SK-N-SH (cell line): Measurements from ENCODE around the gene PARP9. TPM values are rescaled to one million over a fixed set of nuclear protein-coding genes. Genes with fewer than 3 reads are reported as not detected.

Experiments
- CTCF ChIA-PET: fragments of 300-600, 350-600 bp; formaldehyde crosslinking; extraction: SDS; loops from one replicate; lab custom pipeline; 2021; lab: Yijun Ruan, JAX
- POLR2A ChIA-PET: fragments of 350-600 bp; sonication (Branson Sonifier 250); formaldehyde crosslinking; extraction: SDS; loops from one replicate; lab custom pipeline; 2020; ENCODE audit warnings: antibody characterized with exemption, inconsistent platforms; lab: Yijun Ruan, JAX
- DNase-seq: peaks from one replicate; pipeline ENCODE4 v3.0.0; 2012
- H2AFZ ChIP-seq: fragments of 200-600 bp; sonication (generic); 2 replicates; pipeline ENCODE4 v1.8.1; 2016; ENCODE audit warnings: antibody characterized with exemption, mild to moderate bottlenecking, low read depth
- H3F3A ChIP-seq: fragments of 200-600 bp; sonication (generic); replicated peaks from 2 replicates; pipeline ENCODE3; 2016; ENCODE audit warnings: antibody characterized with exemption, mild to moderate bottlenecking; ENCODE audit not compliant: insufficient read depth
- H3K27ac ChIP-seq, 2 experiments: fragments of 200-500 bp in 1 of 2; fragments of 200-600 bp in 1 of 2; sonication (Bioruptor generic) in 1 of 2; sonication (generic), shearing (Covaris generic) in 1 of 2; 2 replicates each; pipeline versions ENCODE4 v1.5.1 to v1.6.1; 2014 to 2016; ENCODE audit warnings: low read depth in 2 of 2, inconsistent platforms in 1 of 2, low read length in 1 of 2, mild to moderate bottlenecking in 1 of 2, mixed read lengths in 1 of 2
- H3K27me3 ChIP-seq: fragments of 200-600 bp; sonication (generic), shearing (Covaris generic); 2 replicates; pipeline ENCODE4 v1.6.1; 2016; ENCODE audit warnings: mixed run types; ENCODE audit not compliant: insufficient read depth
- H3K36me3 ChIP-seq, 2 experiments: fragments of 200-500 bp in 1 of 2; fragments of 200-600 bp in 1 of 2; sonication (Bioruptor generic) in 1 of 2; sonication (generic) in 1 of 2; replicated peaks in 1 of 2; 2 replicates each; pipeline versions ENCODE3 to v1.5.1; 2014 to 2016; ENCODE audit warnings: low read length in 1 of 2, mild to moderate bottlenecking in 1 of 2; ENCODE audit not compliant: insufficient read depth in 2 of 2, control insufficient read depth in 1 of 2
- H3K4me1 ChIP-seq, 2 experiments: fragments of 200-500 bp in 1 of 2; fragments of 200-600 bp in 1 of 2; sonication (Bioruptor generic) in 1 of 2; sonication (generic), shearing (Covaris generic) in 1 of 2; 2 replicates each; pipeline versions ENCODE4 v1.5.1 to v1.6.1; 2014 to 2016; ENCODE audit warnings: low read depth in 1 of 2, low read length in 1 of 2, mixed run types in 1 of 2; ENCODE audit not compliant: insufficient read depth in 2 of 2, control insufficient read depth in 1 of 2
- H3K4me2 ChIP-seq: fragments of 200-600 bp; sonication (generic), shearing (Covaris generic); 2 replicates; pipeline ENCODE4 v1.6.1; 2017; ENCODE audit warnings: mixed run types
- H3K4me3 ChIP-seq, 2 experiments: fragments of 200-500 bp in 1 of 2; fragments of 200-600 bp in 1 of 2; sonication (Bioruptor generic) in 1 of 2; sonication (generic), shearing (Covaris generic) in 1 of 2; 2 replicates each; pipeline versions ENCODE4 v1.5.1 to v1.8.1; 2014 to 2016; ENCODE audit warnings: low read depth in 2 of 2, inconsistent platforms in 1 of 2, low read length in 1 of 2, mild to moderate bottlenecking in 1 of 2, mixed read lengths in 1 of 2, moderate library complexity in 1 of 2
- H3K79me2 ChIP-seq: fragments of 200-600 bp; sonication (generic); 2 replicates; pipeline ENCODE4 v1.8.1; 2017; ENCODE audit warnings: mild to moderate bottlenecking; ENCODE audit not compliant: insufficient read depth
- H3K9ac ChIP-seq: fragments of 200-600 bp; sonication (generic); 2 replicates; pipeline ENCODE4 v1.6.1; 2017; ENCODE audit warnings: mixed run types
- H3K9me2 ChIP-seq: fragments of 200-600 bp; sonication (generic); 2 replicates; pipeline ENCODE4 v1.6.1; 2017; ENCODE audit warnings: mixed run types
- H3K9me3 ChIP-seq: fragments of 200-600 bp; sonication (generic); 2 replicates; pipeline ENCODE4 v1.6.1; 2017; ENCODE audit warnings: mixed run types, mild to moderate bottlenecking, moderate library complexity
- H4K20me1 ChIP-seq: fragments of 200-600 bp; sonication (generic); 2 replicates; pipeline ENCODE4 v1.6.1; 2017; ENCODE audit warnings: mild to moderate bottlenecking, mixed run types; ENCODE audit not compliant: insufficient read depth
- ELF1 ChIP-seq: IDR thresholded peaks from 2 replicates; pipeline ENCODE4 v1.4.0; 2012
- FOSL2 ChIP-seq: IDR thresholded peaks from 2 replicates; pipeline ENCODE4 v1.4.0; 2012; ENCODE audit warnings: low read depth, mild to moderate bottlenecking, moderate library complexity, borderline replicate concordance
- FOXJ3 ChIP-seq: sonication (generic); formaldehyde crosslinking; IDR thresholded peaks from 2 replicates; pipeline ENCODE4 v1.5.1; 2020; ENCODE audit warnings: mild to moderate bottlenecking, missing genetic modification reagents
- JUND ChIP-seq: IDR thresholded peaks from 2 replicates; pipeline ENCODE4 v1.4.0; 2012
- MXI1 ChIP-seq: IDR thresholded peaks from 2 replicates; pipeline ENCODE4 v1.6.1; 2012; ENCODE audit warnings: mild to moderate bottlenecking, low read depth, low read length, improper control_type of control experiment
- RCOR1 ChIP-seq: fragments of 150-350 bp; IDR thresholded peaks from 2 replicates; pipeline ENCODE4 v1.6.1; 2017; ENCODE audit warnings: antibody characterized with exemption, low read length
- RFX5 ChIP-seq: IDR thresholded peaks from 2 replicates; pipeline ENCODE4 v1.6.1; 2012; ENCODE audit warnings: mild to moderate bottlenecking, improper control_type of control experiment, low read length
- RXRA ChIP-seq: IDR thresholded peaks from 2 replicates; pipeline ENCODE4 v1.4.0; 2012; ENCODE audit warnings: low read depth, mild to moderate bottlenecking, borderline replicate concordance
- SMC3 ChIP-seq: IDR thresholded peaks from 2 replicates; pipeline ENCODE4 v1.6.1; 2012; ENCODE audit warnings: low read depth, low read length, improper control_type of control experiment
- TAF1 ChIP-seq: IDR thresholded peaks from 2 replicates; pipeline ENCODE4 v1.6.1; 2012; ENCODE audit warnings: low read depth, mild to moderate bottlenecking, low read length, moderate library complexity, borderline replicate concordance
- TEAD4 ChIP-seq: IDR thresholded peaks from 2 replicates; pipeline ENCODE4 v1.4.0; 2012; ENCODE audit warnings: mild to moderate bottlenecking, borderline replicate concordance; ENCODE audit not compliant: insufficient read depth
- YY1 ChIP-seq: IDR thresholded peaks from 2 replicates; pipeline ENCODE4 v1.4.0; 2012; ENCODE audit warnings: low read depth, mild to moderate bottlenecking
- WGBS: methylation state at CpG from one replicate; pipeline ENCODE4 v1.1.6; 2017; ENCODE audit warnings: low lambda C conversion rate; 5-methylcytosine and 5-hydroxymethylcytosine counted together
- polyA plus RNA-seq, 3 experiments: library from polyadenylated mRNA; depleted of rRNA; stranded (reverse); fragments of >200 nt; gene quantifications; 2 replicates each; pipeline ENCODE4 v1.2.3, GENCODE V29; 2012
- TF ChIP-seq, protein P1 (sequence below): fragments of 150-350 bp; IDR thresholded peaks from 2 replicates; pipeline ENCODE4 v1.6.1; 2017; ENCODE audit warnings: antibody characterized with exemption, low read length, low read depth, borderline replicate concordance

The PARP9 gene
- polyA plus RNA-seq, 1 of the 3 experiments (the other 2 are of a cell fraction), result 13.5 TPM

DNA sequence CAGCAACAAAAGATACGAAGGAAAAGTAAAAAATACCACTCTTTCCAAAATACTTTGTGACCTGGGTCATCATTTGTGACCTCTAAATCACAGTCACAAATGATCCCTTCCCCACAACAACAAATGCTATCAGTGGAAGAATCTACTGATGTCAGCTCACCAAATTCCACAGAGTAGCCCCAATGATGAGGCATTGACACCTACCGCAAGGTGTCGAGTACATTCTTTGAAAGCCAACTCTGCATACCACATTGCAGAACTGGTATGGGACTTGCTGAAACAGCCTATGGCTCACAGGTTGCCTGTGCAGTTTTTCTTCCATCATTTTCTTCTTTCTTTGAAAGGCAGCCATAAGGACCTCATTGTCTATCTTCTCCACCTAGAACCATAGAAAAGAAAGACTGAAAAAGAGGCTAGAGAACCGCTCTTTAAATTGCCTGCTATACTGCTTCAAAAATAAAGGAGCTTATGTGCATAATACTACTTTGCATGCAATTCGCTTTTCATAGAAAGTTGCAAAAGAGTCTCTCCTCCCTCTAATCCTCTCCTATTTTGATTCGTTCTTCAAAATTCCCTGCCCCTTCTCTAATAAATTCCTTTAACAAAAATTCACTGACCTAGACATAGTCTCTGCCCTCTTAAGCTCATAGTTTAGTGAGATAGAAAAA, 28.0 kb downstream of the PARP9 start:
- H3K9ac ChIP-seq, result no peak overlapping the region
- H3K9me2 ChIP-seq, result no peaks in the 10 kb centered on the region
- no peak overlapping the region for H2AFZ ChIP-seq
- no peak for TF ChIP-seq RXRA
- TF ChIP-seq TAF1, result no peak
- no peak for TF ChIP-seq SMC3
- no peaks in the 10 kb centered on the region for H3K9me3 ChIP-seq
- peaks cover 6% of the 10 kb centered on the region for H3F3A ChIP-seq
- H3K4me1 ChIP-seq, result 0 out of 4 replicates have a peak, but pooled peaks cover 0 to 7% of the 10 kb centered on the region in 2 experiments
- no peaks in the 10 kb centered on the region for H3K79me2 ChIP-seq
- WGBS, result 94% methylated on average over 6 of the region's 6 CpGs
- ChIA-PET CTCF (interaction anchor here (1.2 kb wide), 1 partner anchor 25 kb away, joined by 3 read pairs; no protein-coding TSS in a partner anchor), POLR2A (no interaction called here)
- DNase-seq, result no peak
- H3K4me3 ChIP-seq, result no peak overlapping the region
- no peak overlapping the region for H3K4me2 ChIP-seq
- H3K27ac ChIP-seq, result no peak overlapping the region
- H3K36me3 ChIP-seq, result peaks cover 21 to 43% of the 10 kb centered on the region in 2 experiments
- H4K20me1 ChIP-seq, result no peaks in the 10 kb centered on the region
- no peaks in the 10 kb centered on the region for H3K27me3 ChIP-seq

DNA sequence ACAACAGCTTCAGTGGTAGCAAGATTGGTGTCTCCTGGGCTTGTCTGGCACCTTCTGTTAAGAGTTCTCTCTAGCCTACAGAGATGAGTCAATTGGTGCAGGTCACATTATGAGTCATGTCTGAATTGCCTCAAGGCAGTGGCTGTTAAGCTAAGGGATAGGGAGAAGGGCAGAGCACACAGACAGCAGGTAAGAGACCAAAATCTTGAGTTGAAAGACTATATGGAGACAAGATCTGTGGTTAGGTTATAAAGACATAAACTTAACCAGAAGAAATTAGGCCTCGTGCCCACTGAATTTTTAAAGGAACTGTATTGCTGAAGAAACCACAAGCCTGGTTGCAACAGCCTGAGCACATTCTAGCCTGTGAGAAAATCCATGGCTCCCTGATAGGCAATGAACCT, 30.2 kb downstream of the PARP9 start:
- Histone ChIP-seq H3K36me3 (peaks cover 16 to 37% of the 10 kb centered on the region in 2 experiments), H3K9ac (no peak overlapping the region), H3K27ac (no peak overlapping the region), H3K9me2 (no peaks in the 10 kb centered on the region), H3K4me1 (0 out of 4 replicates have a peak, but pooled peaks cover 0 to 7% of the 10 kb centered on the region in 2 experiments), H2AFZ (no peak overlapping the region), H3K4me2 (no peak overlapping the region), H3K4me3 (no peak overlapping the region), H4K20me1 (no peaks in the 10 kb centered on the region), H3K9me3 (no peaks in the 10 kb centered on the region), H3K79me2 (no peaks in the 10 kb centered on the region), H3K27me3 (no peaks in the 10 kb centered on the region), H3F3A (peaks cover 6% of the 10 kb centered on the region)
- POLR2A ChIA-PET, result no interaction called here
- WGBS, result 14% methylated on average over 1 of the region's 1 CpG
- no peak for DNase-seq
- TF ChIP-seq, protein P1, sequence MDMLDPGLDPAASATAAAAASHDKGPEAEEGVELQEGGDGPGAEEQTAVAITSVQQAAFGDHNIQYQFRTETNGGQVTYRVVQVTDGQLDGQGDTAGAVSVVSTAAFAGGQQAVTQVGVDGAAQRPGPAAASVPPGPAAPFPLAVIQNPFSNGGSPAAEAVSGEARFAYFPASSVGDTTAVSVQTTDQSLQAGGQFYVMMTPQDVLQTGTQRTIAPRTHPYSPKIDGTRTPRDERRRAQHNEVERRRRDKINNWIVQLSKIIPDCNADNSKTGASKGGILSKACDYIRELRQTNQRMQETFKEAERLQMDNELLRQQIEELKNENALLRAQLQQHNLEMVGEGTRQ, result no peak
- TF ChIP-seq FOSL2, result peak; percentile 91
- peak; percentile 77 for TF ChIP-seq JUND
- TF ChIP-seq ELF1, result no peak
- CTCF ChIA-PET, result interaction anchor here (1.0 kb wide), 1 partner anchor 141 kb away, joined by 4 read pairs; no protein-coding TSS in a partner anchor

DNA sequence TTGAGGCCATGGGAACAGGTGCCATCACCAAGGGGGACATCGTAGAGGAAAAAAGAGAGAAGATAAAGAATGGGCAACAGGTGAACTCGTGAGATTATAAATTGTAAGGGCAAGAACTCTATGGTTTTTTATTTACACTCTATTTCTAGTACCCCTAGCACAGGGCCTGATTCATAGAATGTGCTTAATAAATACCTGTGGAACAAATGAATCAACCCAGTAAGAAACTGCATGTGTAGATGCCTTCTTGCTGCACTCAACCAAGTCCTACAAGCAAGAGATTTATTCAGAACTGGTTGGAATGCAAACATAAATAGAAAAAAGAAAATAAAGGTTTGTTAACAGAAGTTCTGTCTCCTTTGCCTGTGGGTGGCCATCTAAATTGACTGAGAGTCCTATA, 30.6 kb downstream of the PARP9 start:
- Histone ChIP-seq H3K4me1 (0 out of 4 replicates have a peak, but pooled peaks cover 0 to 7% of the 10 kb centered on the region in 2 experiments), H3K4me3 (no peak overlapping the region)

More for the DNA sequence above, 30.6 kb downstream of the PARP9 start:
- Histone ChIP-seq H2AFZ (no peak overlapping the region), H3K4me2 (no peak overlapping the region), H3K9me3 (no peaks in the 10 kb centered on the region), H3K27ac (no peak overlapping the region), H3K9ac (no peak overlapping the region), H3K36me3 (peaks cover 16 to 37% of the 10 kb centered on the region in 2 experiments), H3K27me3 (no peaks in the 10 kb centered on the region), H3K9me2 (no peaks in the 10 kb centered on the region), H4K20me1 (no peaks in the 10 kb centered on the region), H3F3A (peaks cover 6% of the 10 kb centered on the region), H3K79me2 (no peaks in the 10 kb centered on the region)
- DNase-seq, result no peak
- WGBS, result 79% methylated on average over 2 of the region's 2 CpGs
- ChIA-PET POLR2A (no interaction called here), CTCF (no interaction called here)
- TF ChIP-seq, protein P1, result no peak
- no peak for TF ChIP-seq TEAD4
- no peak for TF ChIP-seq RCOR1
- TF ChIP-seq YY1, result no peak
- no peak for TF ChIP-seq FOXJ3 (CRISPR knock-in tag)
- TF ChIP-seq MXI1, result no peak
- TF ChIP-seq RFX5, result no peak
